NCI-H526 treated with DMSO at 0.1 percent for 48 hours (cell line): ENCODE results near the gene OIP5.

ENCODE experiments used
- DNase-seq: peaks from one replicate; lab custom pipeline; 2025; lab: John Stamatoyannopoulos, UW

Gene OIP5

GRCh38 chr15:41259546-41260189 lies 72.7 kb downstream of the OIP5 start:
- no peak for DNase-seq
